Ishikawa (cell line): ENCODE results near the gene NDUFA13.

Experiments used
- CEBPB ChIP-seq: IDR thresholded peaks from 2 replicates; pipeline ENCODE4 v1.6.1; 2012
- CREB1 ChIP-seq: IDR thresholded peaks from 2 replicates; pipeline ENCODE4 v1.6.1; 2012; ENCODE audit warnings: low read depth
- EP300 ChIP-seq: IDR thresholded peaks from 2 replicates; pipeline ENCODE4 v1.6.1; 2012; ENCODE audit warnings: borderline replicate concordance
- NFIC ChIP-seq: IDR thresholded peaks from 2 replicates; pipeline ENCODE4 v1.6.1; 2012
- RAD21 ChIP-seq: IDR thresholded peaks from 2 replicates; pipeline ENCODE4 v1.6.1; 2012; ENCODE audit warnings: low read depth
- REST ChIP-seq: IDR thresholded peaks from 2 replicates; pipeline ENCODE4 v1.6.1; 2012; ENCODE audit warnings: low read depth, mild to moderate bottlenecking
- TCF12 ChIP-seq: IDR thresholded peaks from 2 replicates; pipeline ENCODE4 v1.6.1; 2012; ENCODE audit warnings: low read depth
- TEAD4 ChIP-seq: IDR thresholded peaks from 2 replicates; pipeline ENCODE4 v1.6.1; 2012
- USF1 ChIP-seq: IDR thresholded peaks from 2 replicates; pipeline ENCODE4 v1.6.1; 2012
- YY1 ChIP-seq: IDR thresholded peaks from 2 replicates; pipeline ENCODE4 v1.6.1; 2012; ENCODE audit warnings: low read depth
- TF ChIP-seq, protein P1 (sequence below): IDR thresholded peaks from 2 replicates; pipeline ENCODE4 v1.6.1; 2012

DNA sequence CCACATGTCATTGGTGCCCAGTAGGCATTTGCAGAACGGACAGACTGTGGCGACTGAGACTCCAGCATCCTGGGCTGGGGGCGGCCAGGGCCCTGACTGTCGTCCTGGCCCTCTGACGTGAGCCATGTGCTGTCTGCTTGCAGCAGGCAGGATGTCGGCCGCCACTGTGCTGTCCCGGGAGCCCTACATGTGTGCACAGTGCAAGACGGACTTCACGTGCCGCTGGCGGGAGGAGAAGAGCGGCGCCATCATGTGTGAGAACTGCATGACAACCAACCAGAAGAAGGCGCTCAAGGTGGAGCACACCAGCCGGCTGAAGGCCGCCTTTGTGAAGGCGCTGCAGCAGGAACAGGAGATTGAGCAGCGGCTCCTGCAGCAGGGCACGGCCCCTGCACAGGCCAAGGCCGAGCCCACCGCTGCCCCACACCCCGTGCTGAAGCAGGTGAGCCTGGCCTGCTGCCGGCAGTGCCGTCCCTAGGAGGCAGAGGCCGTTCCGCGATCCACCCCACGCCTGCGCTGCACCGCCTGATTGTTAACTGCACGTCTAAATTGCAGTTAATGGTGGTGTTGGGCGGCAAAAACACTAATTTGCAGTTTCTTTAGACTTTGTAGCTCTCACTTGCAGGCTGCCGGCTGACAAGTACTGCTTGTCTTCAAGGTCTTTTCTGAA lies 14.9 kb upstream of the NDUFA13 start:
- TF ChIP-seq, protein P1, sequence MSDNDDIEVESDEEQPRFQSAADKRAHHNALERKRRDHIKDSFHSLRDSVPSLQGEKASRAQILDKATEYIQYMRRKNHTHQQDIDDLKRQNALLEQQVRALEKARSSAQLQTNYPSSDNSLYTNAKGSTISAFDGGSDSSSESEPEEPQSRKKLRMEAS, result no peak
- TF ChIP-seq CREB1 (no peak), CEBPB (no peak), USF1 (no peak), EP300 (no peak), RAD21 (no peak), TCF12 (no peak), NFIC (no peak), YY1 (no peak), REST (no peak), TEAD4 (no peak)
